ENCODE measurements around the gene ZNF444. TPM values are rescaled to one million over a fixed set of nuclear protein-coding genes. Genes with fewer than 3 reads are reported as not detected.

Gene ZNF444
- total and polyA plus RNA-seq, 9 donors = 7.3 to 48.2 (median 35.2) TPM

DNA sequence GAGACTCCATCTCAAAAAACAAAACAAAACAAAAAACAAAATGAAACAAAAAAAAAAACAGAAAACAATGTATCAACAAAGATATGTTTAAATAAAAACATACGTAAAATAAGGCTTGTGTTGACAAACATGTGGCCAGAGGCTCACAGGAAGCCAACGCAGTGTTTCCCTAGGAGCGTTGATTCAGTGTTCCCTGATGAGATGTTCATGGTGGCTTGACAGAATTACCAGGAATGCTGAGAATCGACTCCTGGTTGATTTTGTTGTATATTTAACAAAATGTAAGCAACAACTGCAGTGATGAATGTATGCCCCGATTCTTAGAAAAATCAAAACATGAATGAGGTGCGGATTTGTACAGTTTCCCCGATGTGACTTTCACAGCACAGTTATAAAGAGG, 11.1 kb upstream of the ZNF444 start:
- 44 to 64% (median 48%) methylated on average over 7 of the region's 7 CpGs for WGBS, 3 donors
- intact Hi-C loops (cut with DNase I) = no loop called here
- no peaks in the 10 kb centered on the region for H3K27me3 ChIP-seq

DNA sequence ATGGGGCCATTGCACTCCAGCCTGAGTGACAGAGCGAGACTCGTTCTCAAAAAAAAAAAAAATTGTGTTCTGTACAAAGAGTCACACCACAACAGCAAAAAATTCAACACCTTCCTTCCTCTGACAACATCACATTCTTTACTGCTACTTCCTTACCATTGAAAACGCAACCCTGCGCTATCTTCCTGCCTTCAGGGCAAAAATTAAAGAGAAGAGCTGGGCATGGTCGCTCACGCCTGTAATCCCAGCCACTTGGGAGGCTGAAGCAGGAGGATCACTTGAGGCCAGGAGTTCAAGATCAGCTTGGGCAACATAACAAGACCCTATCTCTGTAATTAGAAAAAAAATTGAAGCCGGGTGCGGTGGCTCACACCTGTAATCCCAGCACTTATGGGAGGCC, 9.4 kb upstream of the ZNF444 start:
- Histone ChIP-seq H3K27ac (peak overlapping the region in 1 of 2 donors; percentile 55), H3K9me3 (no peaks in the 10 kb centered on the region), H3K4me1 (ENCODE audit: insufficient read depth) (peaks cover 5% of the 10 kb centered on the region), H3K27me3 (no peaks in the 10 kb centered on the region), H3K36me3 (no peaks in the 10 kb centered on the region), H3K4me3 (no peak overlapping the region)
- DNase-seq = no peak
- TF ChIP-seq CTCF (IDR thresholded peaks at IDR 0.05) (no peak), EP300 (IDR thresholded peaks at IDR 0.05) (no peak), POLR2A (IDR thresholded peaks at IDR 0.05) (no peak)
- 88 to 92% (median 89%) methylated on average over 8 of the region's 8 CpGs for WGBS, 3 donors
- intact Hi-C loops (cut with DNase I) = no loop called here

More for the DNA sequence above, 11.1 kb upstream of the ZNF444 start:
- DNase-seq = no peak
- TF ChIP-seq CTCF (IDR thresholded peaks at IDR 0.05) = no peak
- TF ChIP-seq POLR2A (IDR thresholded peaks at IDR 0.05) = no peak
- no peak for TF ChIP-seq EP300 (IDR thresholded peaks at IDR 0.05)
- no peak overlapping the region for H3K4me3 ChIP-seq
- H3K4me1 ChIP-seq (ENCODE audit: insufficient read depth) = peaks cover 5% of the 10 kb centered on the region
- H3K9me3 ChIP-seq = no peaks in the 10 kb centered on the region
- H3K36me3 ChIP-seq = no peaks in the 10 kb centered on the region
- no peak overlapping the region for H3K27ac ChIP-seq

GRCh38 chr19:56132316-56132822, 8.7 kb upstream of the ZNF444 start:
- WGBS, 3 donors = 6 to 19% (median 6%) methylated on average over 14 of the region's 14 CpGs
- peaks cover 5% of the 10 kb centered on the region for H3K4me1 ChIP-seq (ENCODE audit: insufficient read depth)
- TF ChIP-seq POLR2A (IDR thresholded peaks at IDR 0.05) (no peak), EP300 (IDR thresholded peaks at IDR 0.05) (no peak), CTCF (IDR thresholded peaks at IDR 0.05) (no peak)
- DNase-seq = no peak
- H3K27ac ChIP-seq = peak overlapping the region; percentile 52 to 55
- no peak overlapping the region for H3K4me3 ChIP-seq
- no peaks in the 10 kb centered on the region for H3K9me3 ChIP-seq
- intact Hi-C loops (cut with DNase I) = no loop called here
- H3K27me3 ChIP-seq = no peaks in the 10 kb centered on the region
- H3K36me3 ChIP-seq = no peaks in the 10 kb centered on the region

- Histone ChIP-seq H3K4me1 (ENCODE audit: insufficient read depth) (peaks cover 5% of the 10 kb centered on the region), H3K27me3 (no peaks in the 10 kb centered on the region), H3K36me3 (no peaks in the 10 kb centered on the region), H3K27ac (no peak overlapping the region), H3K9me3 (no peaks in the 10 kb centered on the region), H3K4me3 (no peak overlapping the region)
- DNase-seq = no peak
- TF ChIP-seq CTCF (IDR thresholded peaks at IDR 0.05) = no peak
- no peak for TF ChIP-seq POLR2A (IDR thresholded peaks at IDR 0.05)
- no peak for TF ChIP-seq EP300 (IDR thresholded peaks at IDR 0.05)
- intact Hi-C loops (cut with DNase I) = no loop called here
- 78 to 87% (median 86%) methylated on average over 14 of the region's 14 CpGs for WGBS, 3 donors
These were observed 7.0 kb upstream of the ZNF444 start for GRCh38 chr19:56133858-56134653.
